ENCODE results near the gene NTN5. TPM values are rescaled to one million over a fixed set of nuclear protein-coding genes. Genes with fewer than 3 reads are reported as not detected.

The NTN5 gene
- total and polyA plus RNA-seq, 10 donors: 0.30 to 2.1 (median 0.74) TPM; not detected in 1

GRCh38 chr19:48671446-48671995 is 1.3 kb downstream of the NTN5 start:
- Histone ChIP-seq H3K36me3 (no peaks in the 10 kb centered on the region), H3K27ac (no peak overlapping the region), H3K9me3 (no peaks in the 10 kb centered on the region), H3K27me3 (replicated peaks in 1 of 7) (no peaks in the 10 kb centered on the region), H3K4me3 (no peak overlapping the region), H3K4me1 (peaks cover 7 to 19% (median 13%) of the 10 kb centered on the region in 6 donors)
- 78 to 91% (median 83%) methylated on average over 6 to 10 of the region's 10 CpGs for WGBS, 5 donors
- intact Hi-C loops (cut with DNase I; ENCODE audit: low total_unique reads): no loop called here
- no peak for TF ChIP-seq CTCF (IDR thresholded peaks at IDR 0.05 in 8 of 11, conservative IDR thresholded peaks at IDR 0.05 in 3 of 11)
- no peak for TF ChIP-seq POLR2A (IDR thresholded peaks at IDR 0.05)
- TF ChIP-seq POLR2AphosphoS5 (IDR thresholded peaks at IDR 0.05): no peak
- DNase-seq: no peak

GRCh38 chr19:48670699-48671445 is 1.9 kb downstream of the NTN5 start:
- no peak overlapping the region for H3K4me3 ChIP-seq
- no peaks in the 10 kb centered on the region for H3K27me3 ChIP-seq (replicated peaks in 1 of 7)
- DNase-seq: no peak
- no peaks in the 10 kb centered on the region for H3K9me3 ChIP-seq
- H3K4me1 ChIP-seq: peaks cover 7 to 17% (median 13%) of the 10 kb centered on the region in 6 donors
- intact Hi-C loops (cut with DNase I; ENCODE audit: low total_unique reads): no loop called here
- TF ChIP-seq POLR2AphosphoS5 (IDR thresholded peaks at IDR 0.05) (no peak), POLR2A (IDR thresholded peaks at IDR 0.05) (no peak), CTCF (IDR thresholded peaks at IDR 0.05 in 8 of 11, conservative IDR thresholded peaks at IDR 0.05 in 3 of 11) (no peak)
- WGBS, 5 donors: 89 to 92% (median 89%) methylated on average over 15 to 21 of the region's 21 CpGs
- no peak overlapping the region for H3K27ac ChIP-seq
- H3K36me3 ChIP-seq: no peaks in the 10 kb centered on the region

GRCh38 chr19:48669903-48670668 is 2.7 kb downstream of the NTN5 start:
- no peaks in the 10 kb centered on the region for H3K9me3 ChIP-seq
- no peaks in the 10 kb centered on the region for H3K36me3 ChIP-seq
- TF ChIP-seq POLR2A (IDR thresholded peaks at IDR 0.05): no peak
- no peak for TF ChIP-seq POLR2AphosphoS5 (IDR thresholded peaks at IDR 0.05)
- TF ChIP-seq CTCF (IDR thresholded peaks at IDR 0.05 in 8 of 11, conservative IDR thresholded peaks at IDR 0.05 in 3 of 11): no peak
- no peak overlapping the region for H3K27ac ChIP-seq
- 91 to 95% (median 95%) methylated on average over 21 to 26 of the region's 26 CpGs for WGBS, 5 donors
- no peaks in the 10 kb centered on the region for H3K27me3 ChIP-seq (replicated peaks in 1 of 7)
- peaks cover under 1 to 9% (median 5%) of the 10 kb centered on the region in 6 donors for H3K4me1 ChIP-seq
- H3K4me3 ChIP-seq: no peak overlapping the region
- DNase-seq: no peak
- intact Hi-C loops (cut with DNase I; ENCODE audit: low total_unique reads): no loop called here

- Histone ChIP-seq H3K9me3 (no peaks in the 10 kb centered on the region), H3K4me3 (no peak overlapping the region), H3K27ac (no peak overlapping the region), H3K4me1 (no peaks in the 10 kb centered on the region), H3K36me3 (no peaks in the 10 kb centered on the region), H3K27me3 (replicated peaks in 1 of 7) (no peaks in the 10 kb centered on the region)
- TF ChIP-seq POLR2A (IDR thresholded peaks at IDR 0.05): no peak
- TF ChIP-seq CTCF (IDR thresholded peaks at IDR 0.05 in 8 of 11, conservative IDR thresholded peaks at IDR 0.05 in 3 of 11): no peak
- TF ChIP-seq POLR2AphosphoS5 (IDR thresholded peaks at IDR 0.05): no peak
- WGBS, 5 donors: 91 to 98% (median 94%) methylated on average over 2 of the region's 2 CpGs
- DNase-seq: no peak
- intact Hi-C loops (cut with DNase I; ENCODE audit: low total_unique reads): no loop called here
Measured at GRCh38 chr19:48668761-48669160, 4.1 kb downstream of the NTN5 start.
